ENCODE measurements around the gene ARRDC5.

DNA sequence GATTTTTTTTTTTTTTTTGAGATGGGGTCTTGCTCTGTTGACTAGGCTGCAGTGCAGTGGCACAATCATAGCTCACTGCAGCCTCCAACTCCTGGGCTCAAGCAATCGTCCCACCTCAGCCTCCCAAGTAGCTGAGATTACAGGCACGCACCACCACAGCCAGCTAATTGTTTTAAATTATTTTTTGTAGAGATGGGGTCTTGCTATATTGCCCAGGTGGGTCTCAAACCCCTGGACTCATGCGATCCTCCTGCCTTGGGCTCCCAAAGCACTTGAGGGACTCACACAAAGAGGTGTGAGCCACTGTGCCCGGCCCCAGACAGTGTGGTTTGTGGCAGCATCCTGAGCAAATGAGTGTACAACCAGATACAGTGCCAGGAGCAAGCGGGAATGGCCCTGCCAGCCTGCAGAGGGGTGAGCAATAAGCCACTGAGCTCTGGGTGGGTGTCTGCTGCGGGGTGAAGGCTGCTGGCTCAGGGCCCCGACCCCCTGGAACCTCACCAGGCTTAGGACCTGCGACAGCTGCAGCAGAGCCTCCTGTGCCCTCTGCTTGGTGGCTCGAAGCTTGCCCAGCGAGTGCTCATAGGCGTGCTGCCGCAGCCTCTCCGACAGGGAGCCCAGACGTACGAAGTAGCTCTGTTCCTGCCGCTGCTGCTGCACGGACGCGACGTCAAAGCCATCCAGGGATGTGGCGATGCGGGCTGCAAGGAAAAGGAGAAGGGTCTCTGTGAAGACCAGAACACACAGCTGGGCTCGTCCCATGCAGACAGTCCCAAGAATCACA, 55.3 kb downstream of the ARRDC5 start:
- TF ChIP-seq CTCF (IDR thresholded peaks at IDR 0.05) (no peak), POLR2A (IDR thresholded peaks at IDR 0.05) (no peak)

Measured in adrenal gland (tissue), 5 donors.